ENCODE data around the gene KRTAP5-5.

KRTAP5-5 gene

DNA sequence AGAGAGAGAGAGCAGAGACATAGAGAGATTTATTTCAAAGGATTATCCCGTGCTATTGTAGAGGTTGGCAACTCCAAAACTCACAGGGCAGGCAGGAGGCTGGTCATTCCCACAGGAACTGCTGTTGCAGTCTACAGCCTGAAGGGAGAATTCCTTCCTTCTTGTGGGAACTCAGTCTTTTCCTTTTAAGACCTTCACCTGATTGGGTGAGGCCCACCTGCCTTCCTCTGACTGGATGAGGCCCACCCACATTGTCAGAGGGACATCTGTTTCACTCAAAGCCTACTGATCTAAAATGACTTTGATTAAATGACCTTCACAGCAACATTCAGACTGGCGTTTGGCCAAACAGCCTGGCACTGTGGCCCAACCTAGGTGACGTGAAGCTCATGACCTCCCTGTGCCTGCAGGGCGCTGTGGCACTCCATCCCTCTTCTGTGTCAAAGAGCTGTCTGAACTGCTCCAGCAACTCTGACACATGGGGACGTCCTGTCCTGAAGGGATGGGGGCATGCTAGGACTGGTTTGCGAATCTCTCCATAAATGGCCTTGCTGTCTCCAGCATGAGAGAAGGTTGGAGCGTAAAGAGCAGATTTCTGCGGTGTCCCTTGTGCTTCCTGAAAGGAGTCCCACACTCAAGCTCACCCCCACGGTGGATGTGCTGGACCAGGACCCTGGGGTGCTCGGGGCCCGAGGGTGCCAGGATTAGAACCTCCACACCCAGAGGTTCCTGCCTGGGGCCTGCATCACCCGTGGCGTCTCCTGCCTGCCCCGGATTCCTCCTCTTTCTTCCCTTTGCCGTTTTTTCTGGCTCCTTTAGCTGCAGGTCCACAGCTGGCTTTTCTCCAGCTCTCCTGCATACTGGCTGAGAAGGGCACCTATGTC is 20.7 kb downstream of the KRTAP5-5 start:
- no peak for TF ChIP-seq GLIS3 (CRISPR knock-in tag; IDR thresholded peaks at IDR 0.05)
- TF ChIP-seq, protein P1, sequence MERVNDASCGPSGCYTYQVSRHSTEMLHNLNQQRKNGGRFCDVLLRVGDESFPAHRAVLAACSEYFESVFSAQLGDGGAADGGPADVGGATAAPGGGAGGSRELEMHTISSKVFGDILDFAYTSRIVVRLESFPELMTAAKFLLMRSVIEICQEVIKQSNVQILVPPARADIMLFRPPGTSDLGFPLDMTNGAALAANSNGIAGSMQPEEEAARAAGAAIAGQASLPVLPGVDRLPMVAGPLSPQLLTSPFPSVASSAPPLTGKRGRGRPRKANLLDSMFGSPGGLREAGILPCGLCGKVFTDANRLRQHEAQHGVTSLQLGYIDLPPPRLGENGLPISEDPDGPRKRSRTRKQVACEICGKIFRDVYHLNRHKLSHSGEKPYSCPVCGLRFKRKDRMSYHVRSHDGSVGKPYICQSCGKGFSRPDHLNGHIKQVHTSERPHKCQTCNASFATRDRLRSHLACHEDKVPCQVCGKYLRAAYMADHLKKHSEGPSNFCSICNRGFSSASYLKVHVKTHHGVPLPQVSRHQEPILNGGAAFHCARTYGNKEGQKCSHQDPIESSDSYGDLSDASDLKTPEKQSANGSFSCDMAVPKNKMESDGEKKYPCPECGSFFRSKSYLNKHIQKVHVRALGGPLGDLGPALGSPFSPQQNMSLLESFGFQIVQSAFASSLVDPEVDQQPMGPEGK (CRISPR knock-in tag; IDR thresholded peaks at IDR 0.05; ENCODE audit: borderline replicate concordance) = no peak
- TF ChIP-seq ZFP3 (CRISPR knock-in tag; IDR thresholded peaks at IDR 0.05) = no peak
- TF ChIP-seq OSR1 (CRISPR knock-in tag; IDR thresholded peaks at IDR 0.05) = no peak
- TF ChIP-seq RARB (CRISPR knock-in tag; IDR thresholded peaks at IDR 0.05) = no peak
- TF ChIP-seq ESRRG (CRISPR knock-in tag; IDR thresholded peaks at IDR 0.05) = no peak
- TF ChIP-seq BACH2 (CRISPR knock-in tag; IDR thresholded peaks at IDR 0.05; ENCODE audit: borderline replicate concordance) = no peak
- no peak for TF ChIP-seq ZNF70 (CRISPR knock-in tag; IDR thresholded peaks at IDR 0.05)
- TF ChIP-seq ZNF8 (CRISPR knock-in tag; IDR thresholded peaks at IDR 0.05) = no peak
- TF ChIP-seq TCF4 (CRISPR knock-in tag; IDR thresholded peaks at IDR 0.05; ENCODE audit: borderline replicate concordance) = no peak
- TF ChIP-seq CSDC2 (CRISPR knock-in tag; IDR thresholded peaks at IDR 0.05) = no peak
- TF ChIP-seq CSRNP3 (CRISPR knock-in tag; IDR thresholded peaks at IDR 0.05) = no peak
- no peak for ATAC-seq

GRCh38 chr11:1650918-1651262 is 21.3 kb downstream of the KRTAP5-5 start:
- no peak for ATAC-seq
- TF ChIP-seq ARNTL (CRISPR knock-in tag; IDR thresholded peaks at IDR 0.05; ENCODE audit: borderline replicate concordance, low read depth) (no peak), ZFP30 (CRISPR knock-in tag; IDR thresholded peaks at IDR 0.05) (no peak), ZNF8 (CRISPR knock-in tag; IDR thresholded peaks at IDR 0.05) (no peak), ISL1 (CRISPR knock-in tag; IDR thresholded peaks at IDR 0.05) (no peak), ZNF565 (CRISPR knock-in tag; conservative IDR thresholded peaks at IDR 0.05; ENCODE audit: low read depth) (no peak)
- TF ChIP-seq, protein P1 (CRISPR knock-in tag; IDR thresholded peaks at IDR 0.05; ENCODE audit: borderline replicate concordance) = no peak

DNA sequence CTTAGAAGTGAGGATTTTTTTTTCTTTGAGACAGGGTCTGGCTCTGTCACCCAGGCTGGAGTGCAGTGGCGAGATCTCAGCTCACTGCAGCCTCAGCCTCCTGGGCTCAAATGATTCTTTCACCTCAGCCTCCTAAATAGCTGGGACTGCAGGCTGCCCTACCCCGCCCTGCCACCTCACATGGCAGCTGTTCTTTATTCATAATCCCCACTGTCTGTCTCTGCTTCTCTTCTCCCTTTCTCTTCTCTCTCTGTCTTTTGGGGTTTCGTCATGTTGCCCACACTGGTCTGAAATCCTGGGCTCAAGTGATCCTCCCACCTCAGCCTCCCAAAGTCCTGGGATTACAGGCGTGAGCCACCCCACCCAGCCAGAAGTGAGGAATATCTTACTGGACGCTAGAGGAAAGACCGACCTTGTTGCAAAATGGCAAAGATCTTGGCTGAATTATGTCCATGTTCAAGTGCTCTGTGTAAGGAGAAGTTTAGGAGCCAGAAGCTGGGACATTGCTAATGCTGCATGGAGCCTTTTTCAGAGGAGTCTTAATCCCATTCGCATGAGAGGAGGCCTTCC is 21.9 kb downstream of the KRTAP5-5 start:
- TF ChIP-seq ARNTL (CRISPR knock-in tag; IDR thresholded peaks at IDR 0.05; ENCODE audit: borderline replicate concordance, low read depth) = no peak
- TF ChIP-seq RARB (CRISPR knock-in tag; IDR thresholded peaks at IDR 0.05) = no peak
- TF ChIP-seq ZNF8 (CRISPR knock-in tag; IDR thresholded peaks at IDR 0.05) = no peak
- no peak for TF ChIP-seq ESRRG (CRISPR knock-in tag; IDR thresholded peaks at IDR 0.05)
- TF ChIP-seq OSR1 (CRISPR knock-in tag; IDR thresholded peaks at IDR 0.05) = no peak
- TF ChIP-seq, protein P1 (CRISPR knock-in tag; IDR thresholded peaks at IDR 0.05; ENCODE audit: borderline replicate concordance) = no peak
- no peak for TF ChIP-seq ZFP30 (CRISPR knock-in tag; IDR thresholded peaks at IDR 0.05)
- no peak for ATAC-seq

DNA sequence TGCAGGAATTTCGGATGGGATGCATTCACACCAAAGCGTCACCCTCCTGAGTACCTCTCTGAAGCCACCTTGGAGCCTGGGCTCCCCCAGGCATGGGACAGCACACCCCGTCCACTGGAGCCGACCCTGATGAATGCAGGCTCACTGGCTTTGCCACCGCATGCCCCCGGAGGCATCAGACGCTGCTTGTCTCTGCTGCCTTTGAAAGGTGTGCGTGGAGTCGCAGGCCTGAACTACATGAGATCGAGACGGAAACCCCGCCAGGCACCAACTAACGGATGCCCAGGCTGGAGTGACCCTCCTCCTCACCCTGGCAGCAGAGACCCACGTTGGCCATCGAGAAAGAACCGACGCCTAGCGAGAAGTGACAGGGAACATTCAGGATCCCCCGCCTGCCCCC is 22.5 kb downstream of the KRTAP5-5 start:
- ATAC-seq = no peak
- no peak for TF ChIP-seq ESRRG (CRISPR knock-in tag; IDR thresholded peaks at IDR 0.05)
- no peak for TF ChIP-seq CREB5 (CRISPR knock-in tag; IDR thresholded peaks at IDR 0.05; ENCODE audit: low read depth)
- no peak for TF ChIP-seq ZNF70 (CRISPR knock-in tag; IDR thresholded peaks at IDR 0.05)
- no peak for TF ChIP-seq ISL1 (CRISPR knock-in tag; IDR thresholded peaks at IDR 0.05)
- TF ChIP-seq TCF4 (CRISPR knock-in tag; IDR thresholded peaks at IDR 0.05; ENCODE audit: borderline replicate concordance) = no peak
- TF ChIP-seq TOX (CRISPR knock-in tag; IDR thresholded peaks at IDR 0.05; ENCODE audit: borderline replicate concordance) = no peak

Data from SK-N-SH treated with all-trans-retinoic acid at 6 μM for 48 hours (cell line).